Ishikawa (cell line): ENCODE data around the gene PEX3.

Source experiments
- EP300 ChIP-seq: IDR thresholded peaks from 2 replicates; pipeline ENCODE4 v1.6.1; 2012; ENCODE audit warnings: borderline replicate concordance
- MAX ChIP-seq: IDR thresholded peaks from 2 replicates; pipeline ENCODE4 v1.6.1; 2012
- NFIC ChIP-seq: IDR thresholded peaks from 2 replicates; pipeline ENCODE4 v1.6.1; 2012
- TAF1 ChIP-seq: IDR thresholded peaks from 2 replicates; pipeline ENCODE4 v1.6.1; 2012; ENCODE audit warnings: low read depth, mild to moderate bottlenecking
- YY1 ChIP-seq: IDR thresholded peaks from 2 replicates; pipeline ENCODE4 v1.6.1; 2012; ENCODE audit warnings: low read depth

GRCh38 chr6:143402721-143403336 is 47.8 kb upstream of the PEX3 start:
- TF ChIP-seq EP300 (no peak), MAX (no peak), TAF1 (no peak), YY1 (no peak), NFIC (no peak)
